Activated CD8-positive, alpha-beta memory T cell treated with anti-CD3 and anti-CD28 coated beads, Interleukin-2, amount 50 U/mL, for 48 hours (primary cell): ENCODE measurements around the gene SS18L1.

Source experiments
- DNase-seq: peaks from one replicate; pipeline ENCODE4 v3.0.0-alpha.2; 2020

SS18L1 gene

GRCh38 chr20:62229667-62230066, 86.1 kb downstream of the SS18L1 start:
- no peak for DNase-seq

GRCh38 chr20:62230276-62230675, 86.7 kb downstream of the SS18L1 start:
- no peak for DNase-seq

- DNase-seq, result no peak
Measured at GRCh38 chr20:62230696-62231095, 87.1 kb downstream of the SS18L1 start.

- no peak for DNase-seq
Measured at GRCh38 chr20:62231292-62231691, 87.7 kb downstream of the SS18L1 start.
